22Rv1 (cell line): ENCODE results near the gene ZNF593.

Experiments
- CTCF ChIP-seq: fragments of 450-650 bp; IDR thresholded peaks from 2 replicates; pipeline ENCODE4 v1.5.1; 2017; ENCODE audit warnings: mild to moderate bottlenecking
- ZFX ChIP-seq: fragments of 450-650 bp; IDR thresholded peaks from 2 replicates; pipeline ENCODE4 v1.6.1; 2017; ENCODE audit warnings: antibody characterized with exemption, borderline replicate concordance

- TF ChIP-seq CTCF: no peak
- TF ChIP-seq ZFX: no peak
These were observed 27.6 kb downstream of the ZNF593 start for GRCh38 chr1:26197301-26197700.
